HUES6 (cell line): ENCODE results near the gene ZMIZ1.

ENCODE experiments used
- H3K27ac ChIP-seq: 2 replicates; pipeline ENCODE4 v1.7.0; 2013; ENCODE audit warnings: low read depth, mild to moderate bottlenecking, low read length, inconsistent platforms
- H3K27me3 ChIP-seq: 2 replicates; pipeline ENCODE4 v1.6.1; 2013; ENCODE audit warnings: low read length; ENCODE audit not compliant: control insufficient read depth, insufficient read depth
- H3K36me3 ChIP-seq: 2 replicates; pipeline ENCODE4 v1.6.1; 2013; ENCODE audit warnings: low read length; ENCODE audit not compliant: control insufficient read depth, insufficient read depth
- H3K4me1 ChIP-seq: 2 replicates; pipeline ENCODE4 v1.6.1; 2013; ENCODE audit warnings: low read length; ENCODE audit not compliant: control insufficient read depth, insufficient read depth
- H3K4me3 ChIP-seq: 2 replicates; pipeline ENCODE4 v1.5.1; 2013; ENCODE audit warnings: low read depth, low read length
- H3K9ac ChIP-seq: one replicate; pipeline ENCODE4 v1.6.1; 2013; ENCODE audit warnings: mild to moderate bottlenecking, low read length
- H3K9me3 ChIP-seq: 2 replicates; pipeline ENCODE4 v1.6.1; 2013; ENCODE audit warnings: low read depth, low read length; ENCODE audit not compliant: control insufficient read depth, insufficient read depth

Gene ZMIZ1

GRCh38 chr10:79130846-79131245, 62.1 kb downstream of the ZMIZ1 start:
- Histone ChIP-seq H3K4me3 (no peak overlapping the region), H3K27me3 (no peaks in the 10 kb centered on the region), H3K9me3 (no peaks in the 10 kb centered on the region), H3K9ac (no peak overlapping the region), H3K27ac (no peak overlapping the region), H3K4me1 (peaks cover 84% of the 10 kb centered on the region), H3K36me3 (no peaks in the 10 kb centered on the region)

GRCh38 chr10:79131836-79132631, 63.3 kb downstream of the ZMIZ1 start:
- H3K4me1 ChIP-seq: peaks cover 84% of the 10 kb centered on the region
- H3K9me3 ChIP-seq: no peaks in the 10 kb centered on the region
- peak overlapping the region; percentile 28 for H3K9ac ChIP-seq
- no peaks in the 10 kb centered on the region for H3K27me3 ChIP-seq
- no peak overlapping the region for H3K4me3 ChIP-seq
- no peaks in the 10 kb centered on the region for H3K36me3 ChIP-seq
- H3K27ac ChIP-seq: no peak overlapping the region

- no peaks in the 10 kb centered on the region for H3K9me3 ChIP-seq
- no peaks in the 10 kb centered on the region for H3K27me3 ChIP-seq
- H3K27ac ChIP-seq: no peak overlapping the region
- H3K4me3 ChIP-seq: no peak overlapping the region
- no peak overlapping the region for H3K9ac ChIP-seq
- H3K4me1 ChIP-seq: peaks cover 84% of the 10 kb centered on the region
- no peaks in the 10 kb centered on the region for H3K36me3 ChIP-seq
Observed at GRCh38 chr10:79132681-79133381, 64.1 kb downstream of the ZMIZ1 start.

GRCh38 chr10:79133416-79133815, 64.7 kb downstream of the ZMIZ1 start:
- no peak overlapping the region for H3K27ac ChIP-seq
- no peaks in the 10 kb centered on the region for H3K36me3 ChIP-seq
- no peaks in the 10 kb centered on the region for H3K9me3 ChIP-seq
- no peak overlapping the region for H3K9ac ChIP-seq
- no peaks in the 10 kb centered on the region for H3K27me3 ChIP-seq
- H3K4me1 ChIP-seq: peaks cover 79% of the 10 kb centered on the region
- no peak overlapping the region for H3K4me3 ChIP-seq

- Histone ChIP-seq H3K27me3 (no peaks in the 10 kb centered on the region), H3K9me3 (no peaks in the 10 kb centered on the region), H3K9ac (no peak overlapping the region), H3K36me3 (peaks cover 12% of the 10 kb centered on the region), H3K27ac (no peak overlapping the region; the same call in 1 of the 2 replicates), H3K4me1 (peaks cover 71% of the 10 kb centered on the region), H3K4me3 (no peak overlapping the region)
Observed at GRCh38 chr10:79135790-79136189, 67.0 kb downstream of the ZMIZ1 start.

DNA sequence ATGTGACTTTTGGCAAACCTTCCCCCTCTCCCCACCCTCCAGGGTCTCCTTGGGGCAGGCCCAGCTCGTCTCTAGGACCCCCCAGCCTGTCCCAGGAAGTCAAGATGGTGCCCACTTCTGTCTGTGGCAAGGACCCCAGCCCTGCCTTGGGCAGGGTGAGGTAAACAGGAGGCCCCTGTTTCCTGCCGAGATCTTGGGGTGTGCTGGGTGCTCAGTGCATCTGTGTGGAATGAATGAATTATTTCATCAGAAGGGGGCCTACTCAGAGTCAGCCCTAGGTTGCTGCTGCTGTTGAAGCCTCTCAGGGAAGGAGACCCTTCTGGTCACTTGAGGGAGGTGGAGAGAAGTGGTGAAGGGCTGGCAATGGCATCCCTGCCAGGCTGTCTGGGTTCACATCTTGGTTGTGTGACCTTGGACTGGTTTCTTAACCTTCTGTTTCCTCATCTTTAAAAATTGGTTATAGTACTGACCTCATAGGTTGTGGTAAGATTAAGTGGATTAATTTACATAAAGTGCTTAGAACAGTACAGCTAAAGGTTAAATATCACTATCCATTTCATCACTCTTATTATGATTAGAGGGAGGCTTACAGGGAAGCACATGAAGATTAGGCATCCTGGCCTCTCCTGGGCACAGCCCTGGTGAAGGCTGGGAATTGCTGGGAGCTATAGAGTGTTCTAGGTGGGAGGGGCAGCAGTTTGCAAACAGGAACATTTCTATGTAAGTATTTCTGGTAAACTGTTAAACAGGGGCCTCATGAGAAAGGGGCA, 67.7 kb downstream of the ZMIZ1 start:
- Histone ChIP-seq H3K9ac (no peak overlapping the region), H3K27me3 (no peaks in the 10 kb centered on the region), H3K36me3 (peaks cover 17% of the 10 kb centered on the region), H3K4me1 (peaks cover 72% of the 10 kb centered on the region), H3K4me3 (no peak overlapping the region), H3K27ac (no peak overlapping the region; the same call in 1 of the 2 replicates), H3K9me3 (no peaks in the 10 kb centered on the region)

GRCh38 chr10:79137300-79137756, 68.6 kb downstream of the ZMIZ1 start:
- H3K9me3 ChIP-seq: no peaks in the 10 kb centered on the region
- H3K27ac ChIP-seq: peak overlapping the region; percentile 24; the same call in 1 of the 2 replicates
- no peak overlapping the region for H3K9ac ChIP-seq
- H3K27me3 ChIP-seq: no peaks in the 10 kb centered on the region
- peaks cover 25% of the 10 kb centered on the region for H3K36me3 ChIP-seq
- H3K4me1 ChIP-seq: peaks cover 71% of the 10 kb centered on the region
- H3K4me3 ChIP-seq: no peak overlapping the region

GRCh38 chr10:79137826-79138225, 69.1 kb downstream of the ZMIZ1 start:
- no peak overlapping the region for H3K9ac ChIP-seq
- H3K27ac ChIP-seq: peak overlapping the region; percentile 24; the same call in 1 of the 2 replicates
- H3K4me1 ChIP-seq: peaks cover 70% of the 10 kb centered on the region
- H3K4me3 ChIP-seq: no peak overlapping the region
- no peaks in the 10 kb centered on the region for H3K27me3 ChIP-seq
- H3K9me3 ChIP-seq: no peaks in the 10 kb centered on the region
- peaks cover 25% of the 10 kb centered on the region for H3K36me3 ChIP-seq

- H3K9ac ChIP-seq: no peak overlapping the region
- H3K9me3 ChIP-seq: no peaks in the 10 kb centered on the region
- no peak overlapping the region for H3K27ac ChIP-seq
- peaks cover 64% of the 10 kb centered on the region for H3K4me1 ChIP-seq
- H3K36me3 ChIP-seq: peaks cover 25% of the 10 kb centered on the region
- no peaks in the 10 kb centered on the region for H3K27me3 ChIP-seq
- no peak overlapping the region for H3K4me3 ChIP-seq
Observed at GRCh38 chr10:79138449-79139123, 69.8 kb downstream of the ZMIZ1 start.

- no peak overlapping the region for H3K27ac ChIP-seq
- peaks cover 31% of the 10 kb centered on the region for H3K36me3 ChIP-seq
- no peaks in the 10 kb centered on the region for H3K9me3 ChIP-seq
- H3K4me1 ChIP-seq: peaks cover 71% of the 10 kb centered on the region
- no peak overlapping the region for H3K4me3 ChIP-seq
- H3K9ac ChIP-seq: no peak overlapping the region
- no peaks in the 10 kb centered on the region for H3K27me3 ChIP-seq
Observed at GRCh38 chr10:79139124-79139835, 70.5 kb downstream of the ZMIZ1 start.
